ENCODE results near the gene ABCG1. TPM values are rescaled to one million over a fixed set of nuclear protein-coding genes. Genes with fewer than 3 reads are reported as not detected.

The ABCG1 gene
- polyA plus RNA-seq, 12 donors, result 4.5 to 9.3 (median 6.8) TPM; not detected in 1

GRCh38 chr21:42266971-42267556, 48.1 kb downstream of the ABCG1 start:
- DNase-seq, result no peak

GRCh38 chr21:42269386-42269785, 50.4 kb downstream of the ABCG1 start:
- DNase-seq, result no peak

GRCh38 chr21:42271065-42271464, 52.1 kb downstream of the ABCG1 start:
- no peak for DNase-seq

GRCh38 chr21:42272109-42272962, 53.4 kb downstream of the ABCG1 start:
- no peak for DNase-seq

GRCh38 chr21:42272984-42273600, 54.2 kb downstream of the ABCG1 start:
- DNase-seq, result no peak

GRCh38 chr21:42276076-42276475, 57.1 kb downstream of the ABCG1 start:
- DNase-seq, result no peak

GRCh38 chr21:42276526-42277154, 57.7 kb downstream of the ABCG1 start:
- no peak for DNase-seq

- no peak for DNase-seq
Observed at GRCh38 chr21:42277593-42277992, 58.7 kb downstream of the ABCG1 start.

- no peak for DNase-seq
Observed at GRCh38 chr21:42278451-42279149, 59.7 kb downstream of the ABCG1 start.

GRCh38 chr21:42279341-42279871, 60.5 kb downstream of the ABCG1 start:
- DNase-seq, result no peak

GRCh38 chr21:42279888-42280287, 60.9 kb downstream of the ABCG1 start:
- no peak for DNase-seq

- DNase-seq, result no peak
Observed at GRCh38 chr21:42280356-42281180, 61.6 kb downstream of the ABCG1 start.

GRCh38 chr21:42281181-42281680, 62.3 kb downstream of the ABCG1 start:
- DNase-seq, result no peak

- DNase-seq, result no peak
Observed at GRCh38 chr21:42282021-42282420, 63.1 kb downstream of the ABCG1 start.

GRCh38 chr21:42282715-42283114, 63.8 kb downstream of the ABCG1 start:
- no peak for DNase-seq

- no peak for DNase-seq
Observed at GRCh38 chr21:42285569-42286245, 66.8 kb downstream of the ABCG1 start.

GRCh38 chr21:42286416-42286815, 67.5 kb downstream of the ABCG1 start:
- DNase-seq, result no peak

GRCh38 chr21:42287193-42288083, 68.5 kb downstream of the ABCG1 start:
- no peak for DNase-seq

- DNase-seq, result no peak
Observed at GRCh38 chr21:42288962-42289361, 70.0 kb downstream of the ABCG1 start.
